ENCODE measurements around the gene RAB28.

The RAB28 gene

DNA sequence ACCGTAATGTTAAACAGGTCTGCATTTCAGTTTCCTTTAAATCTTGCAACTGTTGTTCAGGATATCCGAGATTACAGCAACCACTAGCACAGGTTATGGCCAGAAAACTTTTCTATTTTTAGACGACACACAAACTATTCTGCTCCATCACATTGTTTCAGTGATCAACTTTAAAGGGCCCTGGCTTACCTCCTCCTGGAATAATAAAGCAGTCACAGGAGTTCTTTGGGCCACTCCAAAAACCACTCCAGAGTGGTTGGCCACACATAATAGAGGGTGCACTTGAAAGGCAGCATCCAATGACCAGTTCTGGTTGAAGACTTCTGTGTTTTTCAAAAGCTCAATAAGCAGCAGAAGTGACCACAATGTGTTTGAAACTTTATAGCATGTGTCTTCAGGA lies 118.9 kb downstream of the RAB28 start:
- Histone ChIP-seq H3K4me3 (ENCODE audit: low read length) (no peak overlapping the region), H3K4me1 (ENCODE audit: control insufficient read depth, insufficient read depth, low read length) (peaks cover 8% of the 10 kb centered on the region), H3K27me3 (replicated peaks; ENCODE audit: control insufficient read depth, insufficient read depth, low read length) (no peaks in the 10 kb centered on the region), H3K36me3 (ENCODE audit: control insufficient read depth, insufficient read depth, low read length, severe bottlenecking) (no peaks in the 10 kb centered on the region), H3K9me3 (ENCODE audit: control insufficient read depth, low read length) (no peaks in the 10 kb centered on the region), H3K9ac (ENCODE audit: low read length) (no peak overlapping the region)
- no peak for DNase-seq (ENCODE audit: low read depth)

DNA sequence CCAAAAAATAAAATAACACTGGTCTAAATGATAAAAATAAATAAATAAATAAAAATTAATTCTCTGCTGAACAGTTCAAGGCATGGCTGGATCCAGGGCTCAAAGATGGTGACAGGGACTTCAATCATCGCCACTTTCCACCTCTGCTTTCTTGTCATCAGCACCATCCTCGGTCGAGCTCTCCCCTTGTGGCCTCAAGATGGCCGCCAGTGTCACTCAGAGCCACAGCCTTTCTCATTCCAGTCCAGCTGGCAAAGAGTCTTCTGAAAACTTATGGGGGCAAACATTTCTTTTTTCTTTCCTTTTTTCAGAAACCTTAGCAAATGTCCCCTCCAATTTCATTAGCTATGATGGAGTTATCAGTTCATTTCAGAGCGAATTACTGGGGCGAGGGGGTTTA lies 119.5 kb downstream of the RAB28 start:
- Histone ChIP-seq H3K36me3 (ENCODE audit: control insufficient read depth, insufficient read depth, low read length, severe bottlenecking) (no peaks in the 10 kb centered on the region), H3K9ac (ENCODE audit: low read length) (no peak overlapping the region), H3K4me3 (ENCODE audit: low read length) (no peak overlapping the region), H3K9me3 (ENCODE audit: control insufficient read depth, low read length) (no peaks in the 10 kb centered on the region), H3K4me1 (ENCODE audit: control insufficient read depth, insufficient read depth, low read length) (peaks cover 8% of the 10 kb centered on the region), H3K27me3 (replicated peaks; ENCODE audit: control insufficient read depth, insufficient read depth, low read length) (no peaks in the 10 kb centered on the region)
- no peak for DNase-seq (ENCODE audit: low read depth)

GRCh38 chr4:13364172-13364571 lies 120.0 kb downstream of the RAB28 start:
- no peaks in the 10 kb centered on the region for H3K36me3 ChIP-seq (ENCODE audit: control insufficient read depth, insufficient read depth, low read length, severe bottlenecking)
- no peak overlapping the region for H3K4me3 ChIP-seq (ENCODE audit: low read length)
- DNase-seq (ENCODE audit: low read depth): no peak
- H3K9ac ChIP-seq (ENCODE audit: low read length): no peak overlapping the region
- H3K4me1 ChIP-seq (ENCODE audit: control insufficient read depth, insufficient read depth, low read length): peaks cover 8% of the 10 kb centered on the region
- no peaks in the 10 kb centered on the region for H3K27me3 ChIP-seq (replicated peaks; ENCODE audit: control insufficient read depth, insufficient read depth, low read length)
- no peaks in the 10 kb centered on the region for H3K9me3 ChIP-seq (ENCODE audit: control insufficient read depth, low read length)

DNA sequence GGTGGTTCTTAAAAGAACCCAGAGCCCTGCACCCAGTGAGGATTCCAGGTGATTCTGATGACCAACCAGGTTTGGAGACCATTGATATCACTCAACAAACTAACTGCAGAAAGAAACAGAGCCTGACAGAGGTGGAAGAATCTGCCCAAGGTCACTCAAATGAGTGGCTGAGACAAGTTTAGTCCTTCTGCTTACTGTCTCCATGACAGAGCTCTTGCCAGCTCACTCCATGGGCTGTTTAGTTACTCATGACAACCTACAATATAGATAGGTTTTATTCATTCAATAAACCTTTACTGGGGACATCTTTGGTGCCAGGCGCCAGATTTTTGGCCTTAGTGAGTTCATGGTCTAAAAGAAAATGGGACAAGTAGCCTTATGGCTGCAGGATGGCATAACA lies 124.3 kb downstream of the RAB28 start:
- Histone ChIP-seq H3K4me1 (ENCODE audit: control insufficient read depth, insufficient read depth, low read length) (no peaks in the 10 kb centered on the region), H3K9me3 (ENCODE audit: control insufficient read depth, low read length) (no peaks in the 10 kb centered on the region), H3K27me3 (replicated peaks; ENCODE audit: control insufficient read depth, insufficient read depth, low read length) (no peaks in the 10 kb centered on the region), H3K36me3 (ENCODE audit: control insufficient read depth, insufficient read depth, low read length, severe bottlenecking) (no peaks in the 10 kb centered on the region), H3K9ac (ENCODE audit: low read length) (no peak overlapping the region), H3K4me3 (ENCODE audit: low read length) (no peak overlapping the region)
- no peak for DNase-seq (ENCODE audit: low read depth)

DNA sequence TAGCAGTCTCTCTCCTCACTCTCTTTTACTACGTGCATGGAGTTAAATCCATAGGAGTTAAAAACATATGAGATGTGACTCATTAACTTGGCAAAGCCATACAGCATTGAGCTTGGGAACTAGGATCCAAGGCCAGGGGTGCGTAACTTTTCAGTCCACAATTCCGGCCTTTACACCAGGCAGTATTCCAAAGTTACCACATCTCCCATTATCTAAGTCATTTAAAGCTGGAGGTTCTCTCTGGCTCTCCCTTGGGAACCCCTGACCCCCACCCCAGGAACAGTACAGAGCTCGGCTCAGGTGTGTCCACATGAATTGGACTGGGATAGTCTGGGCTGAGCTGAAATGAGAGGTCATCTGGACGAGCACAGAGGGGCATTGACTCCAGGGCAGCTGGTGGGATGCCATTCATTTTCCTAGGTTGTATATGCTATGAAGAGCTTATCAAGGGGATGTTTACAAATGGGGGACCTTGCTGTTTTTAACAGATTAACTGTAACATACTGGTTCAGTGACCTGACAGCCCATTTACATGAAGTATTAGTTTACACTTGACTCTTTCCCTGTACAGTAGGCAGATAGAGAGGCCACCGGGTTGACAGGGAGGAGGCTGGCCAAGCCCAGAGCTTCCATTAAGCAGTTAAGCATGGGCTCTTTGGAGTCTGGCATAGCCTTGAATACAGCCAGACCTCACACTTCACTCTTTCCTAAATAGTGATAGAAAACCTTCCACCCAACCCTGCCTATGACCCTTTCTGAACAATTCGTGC lies 128.8 kb downstream of the RAB28 start:
- H3K27me3 ChIP-seq (replicated peaks; ENCODE audit: control insufficient read depth, insufficient read depth, low read length): no peaks in the 10 kb centered on the region
- H3K4me3 ChIP-seq (ENCODE audit: low read length): no peak overlapping the region
- DNase-seq (ENCODE audit: low read depth): no peak
- no peak overlapping the region for H3K9ac ChIP-seq (ENCODE audit: low read length)
- H3K4me1 ChIP-seq (ENCODE audit: control insufficient read depth, insufficient read depth, low read length): no peaks in the 10 kb centered on the region
- H3K9me3 ChIP-seq (ENCODE audit: control insufficient read depth, low read length): no peaks in the 10 kb centered on the region
- no peaks in the 10 kb centered on the region for H3K36me3 ChIP-seq (ENCODE audit: control insufficient read depth, insufficient read depth, low read length, severe bottlenecking)

GRCh38 chr4:13349096-13349495 lies 135.0 kb downstream of the RAB28 start:
- H3K9me3 ChIP-seq (ENCODE audit: control insufficient read depth, low read length): no peaks in the 10 kb centered on the region
- H3K9ac ChIP-seq (ENCODE audit: low read length): no peak overlapping the region
- H3K4me3 ChIP-seq (ENCODE audit: low read length): no peak overlapping the region
- H3K36me3 ChIP-seq (ENCODE audit: control insufficient read depth, insufficient read depth, low read length, severe bottlenecking): no peaks in the 10 kb centered on the region
- peaks cover 11% of the 10 kb centered on the region for H3K4me1 ChIP-seq (ENCODE audit: control insufficient read depth, insufficient read depth, low read length)
- H3K27me3 ChIP-seq (replicated peaks; ENCODE audit: control insufficient read depth, insufficient read depth, low read length): no peaks in the 10 kb centered on the region
- no peak for DNase-seq (ENCODE audit: low read depth)

DNA sequence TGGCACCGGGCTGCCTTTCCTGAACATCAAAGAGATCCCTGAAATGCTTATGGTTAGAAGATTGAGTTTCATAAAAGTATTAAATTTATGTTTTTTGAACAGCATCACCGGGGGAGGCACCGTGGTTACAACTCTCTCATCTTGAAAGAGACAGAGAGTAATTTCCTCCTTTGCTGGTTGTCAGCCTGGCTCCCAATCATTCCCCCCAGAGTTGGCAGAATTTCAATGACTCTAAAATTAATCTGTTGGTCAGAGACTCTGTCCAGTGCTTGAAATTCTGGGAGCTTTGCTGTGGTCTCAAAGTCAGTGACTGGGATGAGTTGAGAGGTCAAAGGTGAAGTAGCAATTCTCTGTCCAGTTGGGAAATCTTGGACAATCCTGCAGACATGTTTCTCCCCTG lies 135.9 kb downstream of the RAB28 start:
- no peak for DNase-seq (ENCODE audit: low read depth)
- H3K36me3 ChIP-seq (ENCODE audit: control insufficient read depth, insufficient read depth, low read length, severe bottlenecking): no peaks in the 10 kb centered on the region
- H3K4me1 ChIP-seq (ENCODE audit: control insufficient read depth, insufficient read depth, low read length): peaks cover 11% of the 10 kb centered on the region
- no peaks in the 10 kb centered on the region for H3K9me3 ChIP-seq (ENCODE audit: control insufficient read depth, low read length)
- H3K4me3 ChIP-seq (ENCODE audit: low read length): no peak overlapping the region
- no peak overlapping the region for H3K9ac ChIP-seq (ENCODE audit: low read length)
- no peaks in the 10 kb centered on the region for H3K27me3 ChIP-seq (replicated peaks; ENCODE audit: control insufficient read depth, insufficient read depth, low read length)

DNA sequence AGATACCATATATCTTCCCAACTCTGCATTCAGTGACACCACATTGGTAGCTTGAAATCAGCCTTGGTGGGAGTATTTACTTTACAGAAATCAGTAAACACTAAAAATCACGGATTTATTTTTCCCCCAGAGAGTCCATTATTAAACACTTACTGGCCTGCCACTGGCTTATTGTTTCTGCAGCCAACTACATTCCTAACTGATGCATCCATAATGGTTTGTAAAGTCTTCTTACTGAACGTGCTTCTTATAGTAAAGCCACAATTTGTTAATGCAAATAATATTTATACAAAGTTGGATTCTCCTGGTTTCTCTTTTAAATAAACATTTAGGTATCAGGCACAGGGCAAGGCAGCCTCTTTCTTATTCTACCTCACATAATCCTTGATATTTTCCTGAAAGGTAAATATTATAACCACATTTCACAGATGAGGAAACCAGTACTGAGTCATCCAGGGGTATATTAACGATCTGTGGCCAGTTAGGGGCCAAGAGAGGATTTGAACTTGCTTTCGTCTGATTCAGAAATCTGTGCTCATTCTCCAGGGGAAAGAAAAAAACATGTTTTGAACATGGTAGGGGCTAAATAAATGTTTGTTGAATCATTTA lies 136.5 kb downstream of the RAB28 start:
- DNase-seq (ENCODE audit: low read depth): no peak
- H3K9me3 ChIP-seq (ENCODE audit: control insufficient read depth, low read length): no peaks in the 10 kb centered on the region
- no peak overlapping the region for H3K9ac ChIP-seq (ENCODE audit: low read length)
- no peaks in the 10 kb centered on the region for H3K27me3 ChIP-seq (replicated peaks; ENCODE audit: control insufficient read depth, insufficient read depth, low read length)
- H3K4me3 ChIP-seq (ENCODE audit: low read length): no peak overlapping the region
- peaks cover 11% of the 10 kb centered on the region for H3K4me1 ChIP-seq (ENCODE audit: control insufficient read depth, insufficient read depth, low read length)
- H3K36me3 ChIP-seq (ENCODE audit: control insufficient read depth, insufficient read depth, low read length, severe bottlenecking): no peaks in the 10 kb centered on the region

GRCh38 chr4:13344216-13344615 lies 139.9 kb downstream of the RAB28 start:
- Histone ChIP-seq H3K36me3 (ENCODE audit: control insufficient read depth, insufficient read depth, low read length, severe bottlenecking) (no peaks in the 10 kb centered on the region), H3K4me3 (ENCODE audit: low read length) (no peak overlapping the region), H3K27me3 (replicated peaks; ENCODE audit: control insufficient read depth, insufficient read depth, low read length) (no peaks in the 10 kb centered on the region), H3K9me3 (ENCODE audit: control insufficient read depth, low read length) (no peaks in the 10 kb centered on the region), H3K9ac (ENCODE audit: low read length) (no peak overlapping the region), H3K4me1 (ENCODE audit: control insufficient read depth, insufficient read depth, low read length) (peaks cover 9% of the 10 kb centered on the region)
- no peak for DNase-seq (ENCODE audit: low read depth)

DNA sequence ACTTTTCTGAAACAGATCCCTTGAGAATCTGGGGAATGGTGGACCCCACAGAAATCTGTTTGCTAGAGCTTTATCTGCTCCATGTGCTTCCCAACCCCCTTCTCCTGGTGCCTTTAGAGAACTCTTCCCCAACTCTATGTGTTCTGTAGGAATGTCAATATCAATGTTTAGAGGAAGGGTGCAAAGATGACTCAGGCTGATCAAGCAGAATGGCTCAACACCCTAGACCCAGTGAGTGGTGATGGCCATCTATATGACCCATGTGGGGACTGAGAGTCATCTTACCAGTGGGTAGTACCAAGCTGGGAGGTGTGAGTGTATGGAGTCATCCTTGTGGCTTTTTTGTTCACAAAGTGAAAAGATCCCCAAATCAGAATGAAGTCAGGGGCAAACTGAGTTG lies 143.5 kb downstream of the RAB28 start:
- Histone ChIP-seq H3K4me1 (ENCODE audit: control insufficient read depth, insufficient read depth, low read length) (no peaks in the 10 kb centered on the region), H3K9ac (ENCODE audit: low read length) (no peak overlapping the region), H3K4me3 (ENCODE audit: low read length) (no peak overlapping the region), H3K36me3 (ENCODE audit: control insufficient read depth, insufficient read depth, low read length, severe bottlenecking) (no peaks in the 10 kb centered on the region), H3K9me3 (ENCODE audit: control insufficient read depth, low read length) (no peaks in the 10 kb centered on the region), H3K27me3 (replicated peaks; ENCODE audit: control insufficient read depth, insufficient read depth, low read length) (no peaks in the 10 kb centered on the region)
- no peak for DNase-seq (ENCODE audit: low read depth)

DNA sequence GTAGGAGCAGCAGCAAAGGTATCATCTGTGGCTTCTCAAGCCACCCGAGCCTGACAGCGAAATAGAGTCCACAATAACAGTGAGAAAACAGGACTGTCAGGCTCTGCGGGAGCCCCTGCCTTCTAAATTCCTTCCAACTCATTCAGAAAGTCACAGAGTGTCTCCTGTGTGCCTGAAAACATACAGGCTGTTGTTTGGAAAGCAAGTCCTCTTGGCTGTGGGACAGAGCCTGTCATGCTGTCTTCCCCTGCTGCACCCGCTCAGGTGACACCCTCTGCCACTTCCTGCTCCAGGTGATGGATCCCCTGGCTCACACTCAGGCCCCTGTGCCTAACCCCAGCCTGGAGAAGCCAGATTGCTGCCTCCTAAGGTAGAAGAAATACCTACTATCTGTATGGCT lies 152.3 kb downstream of the RAB28 start:
- H3K4me3 ChIP-seq (ENCODE audit: low read length): no peak overlapping the region
- H3K4me1 ChIP-seq (ENCODE audit: control insufficient read depth, insufficient read depth, low read length): peaks cover 9% of the 10 kb centered on the region
- DNase-seq (ENCODE audit: low read depth): no peak
- H3K9ac ChIP-seq (ENCODE audit: low read length): no peak overlapping the region
- H3K9me3 ChIP-seq (ENCODE audit: control insufficient read depth, low read length): no peaks in the 10 kb centered on the region
- H3K27me3 ChIP-seq (replicated peaks; ENCODE audit: control insufficient read depth, insufficient read depth, low read length): no peaks in the 10 kb centered on the region
- H3K36me3 ChIP-seq (ENCODE audit: control insufficient read depth, insufficient read depth, low read length, severe bottlenecking): no peaks in the 10 kb centered on the region

DNA sequence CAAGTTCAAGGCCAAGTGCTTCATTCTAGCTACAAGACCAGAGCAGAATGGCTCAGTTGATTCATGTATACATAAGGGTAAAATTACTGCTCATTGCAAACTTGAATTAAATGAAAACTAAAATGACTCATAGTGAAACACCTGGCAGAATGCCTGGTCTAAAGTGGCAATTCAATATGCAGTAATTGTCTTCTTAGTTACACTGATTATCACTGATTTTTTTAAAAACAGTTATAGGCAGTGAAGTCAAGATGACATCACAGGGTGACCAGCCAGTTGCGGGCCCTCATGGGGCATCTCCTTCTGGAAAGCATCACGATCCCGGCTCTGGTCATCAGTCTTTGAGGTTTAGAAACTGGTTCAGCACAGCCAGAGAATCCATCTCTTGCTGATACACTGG lies 154.2 kb downstream of the RAB28 start:
- peak; percentile 17 for DNase-seq (ENCODE audit: low read depth)

More for the DNA sequence above, 154.2 kb downstream of the RAB28 start:
- no peak overlapping the region for H3K9ac ChIP-seq (ENCODE audit: low read length)
- H3K9me3 ChIP-seq (ENCODE audit: control insufficient read depth, low read length): no peaks in the 10 kb centered on the region
- H3K4me1 ChIP-seq (ENCODE audit: control insufficient read depth, insufficient read depth, low read length): peaks cover 9% of the 10 kb centered on the region
- H3K36me3 ChIP-seq (ENCODE audit: control insufficient read depth, insufficient read depth, low read length, severe bottlenecking): no peaks in the 10 kb centered on the region
- H3K27me3 ChIP-seq (replicated peaks; ENCODE audit: control insufficient read depth, insufficient read depth, low read length): no peaks in the 10 kb centered on the region
- H3K4me3 ChIP-seq (ENCODE audit: low read length): no peak overlapping the region
